AG08395 (cell line): ENCODE measurements around the gene C19orf47.

ENCODE experiments used
- DNase-seq: peaks from one replicate; pipeline ENCODE4 v3.0.0; 2012; ENCODE audit warnings: mixed read lengths, low spot score

C19orf47 gene

GRCh38 chr19:40348125-40348913 is at the start of gene C19orf47, which contains the start of gene PLD3:
C19orf47 (minus strand) TSS chr19:40348397; CDS start chr19:40341857, 6,540 bp downstream.
PLD3 (plus strand) TSS chr19:40348695; CDS start chr19:40366484, 17,789 bp downstream.
- peak; percentile 100 for DNase-seq

DNA sequence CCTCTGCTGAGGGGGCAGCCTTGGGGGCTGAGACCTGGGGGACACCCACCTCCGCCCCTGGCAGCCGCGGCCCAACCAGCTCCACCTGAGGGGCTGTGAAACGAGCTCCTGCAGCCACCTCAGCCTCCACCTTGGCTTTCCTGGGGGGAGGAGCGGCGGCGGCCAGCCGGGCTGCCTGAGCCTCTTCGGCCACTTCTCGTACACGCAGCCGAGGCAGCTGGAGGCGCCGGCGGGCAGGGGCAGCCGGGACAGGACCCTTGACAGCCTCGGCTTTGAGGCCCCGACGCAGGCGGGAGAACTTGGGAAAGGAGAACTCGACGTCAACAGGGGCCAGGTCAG is 49.3 kb upstream of the C19orf47 start:
- DNase-seq: no peak

DNA sequence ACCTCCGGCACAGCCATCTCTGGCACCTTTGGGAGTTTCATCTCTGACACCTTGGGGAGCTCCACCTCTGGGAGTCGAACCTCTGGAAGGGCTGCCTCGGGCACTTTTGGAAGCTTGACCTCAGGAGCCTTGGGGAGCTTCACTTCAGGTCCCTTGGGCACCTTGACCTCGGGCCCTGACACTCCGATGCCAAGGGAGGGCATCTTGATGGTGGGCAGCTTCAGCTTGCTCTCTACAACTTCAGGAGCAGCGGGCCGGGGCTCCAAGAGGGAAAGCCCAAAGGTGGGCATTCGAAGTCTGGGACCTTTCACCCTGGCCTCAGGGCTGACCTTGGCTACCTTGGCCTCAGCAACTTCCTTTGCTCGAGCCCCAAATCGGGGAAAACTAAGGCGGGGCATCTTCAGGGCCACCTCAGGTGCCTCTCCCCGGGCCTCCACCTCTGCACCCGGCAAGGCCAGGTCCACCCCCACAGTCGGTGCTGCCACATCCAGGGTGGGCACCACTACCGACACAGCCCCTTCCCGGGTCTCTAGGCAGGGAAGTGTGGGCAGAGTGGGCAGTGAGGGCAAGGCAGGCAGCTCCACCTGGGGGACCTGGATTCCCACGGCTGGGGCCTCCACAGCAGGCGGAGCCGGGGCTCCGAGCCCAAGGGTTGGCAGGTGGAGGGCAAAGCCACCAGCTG is 48.8 kb upstream of the C19orf47 start:
- no peak for DNase-seq

DNA sequence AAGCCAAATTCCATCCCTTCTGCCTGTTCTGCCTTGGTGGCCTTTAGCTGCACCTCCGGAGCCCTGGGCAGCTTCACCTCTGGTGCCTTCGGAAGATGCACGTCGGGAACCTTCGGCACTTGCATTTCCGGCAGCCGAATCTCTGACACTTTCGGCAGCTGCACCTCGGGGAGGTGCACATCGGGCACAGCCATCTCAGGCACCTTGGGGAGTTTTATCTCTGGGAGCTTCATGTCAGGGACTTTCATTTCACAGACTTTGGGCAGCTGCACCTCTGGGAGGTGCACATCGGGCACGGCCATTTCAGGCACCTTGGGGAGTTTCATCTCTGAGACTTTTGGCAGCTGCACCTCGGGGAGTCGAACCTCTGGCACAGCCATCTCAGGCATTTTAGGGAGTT is 47.8 kb upstream of the C19orf47 start:
- no peak for DNase-seq

GRCh38 chr19:40394816-40395210 is 46.6 kb upstream of the C19orf47 start:
- DNase-seq: no peak

DNA sequence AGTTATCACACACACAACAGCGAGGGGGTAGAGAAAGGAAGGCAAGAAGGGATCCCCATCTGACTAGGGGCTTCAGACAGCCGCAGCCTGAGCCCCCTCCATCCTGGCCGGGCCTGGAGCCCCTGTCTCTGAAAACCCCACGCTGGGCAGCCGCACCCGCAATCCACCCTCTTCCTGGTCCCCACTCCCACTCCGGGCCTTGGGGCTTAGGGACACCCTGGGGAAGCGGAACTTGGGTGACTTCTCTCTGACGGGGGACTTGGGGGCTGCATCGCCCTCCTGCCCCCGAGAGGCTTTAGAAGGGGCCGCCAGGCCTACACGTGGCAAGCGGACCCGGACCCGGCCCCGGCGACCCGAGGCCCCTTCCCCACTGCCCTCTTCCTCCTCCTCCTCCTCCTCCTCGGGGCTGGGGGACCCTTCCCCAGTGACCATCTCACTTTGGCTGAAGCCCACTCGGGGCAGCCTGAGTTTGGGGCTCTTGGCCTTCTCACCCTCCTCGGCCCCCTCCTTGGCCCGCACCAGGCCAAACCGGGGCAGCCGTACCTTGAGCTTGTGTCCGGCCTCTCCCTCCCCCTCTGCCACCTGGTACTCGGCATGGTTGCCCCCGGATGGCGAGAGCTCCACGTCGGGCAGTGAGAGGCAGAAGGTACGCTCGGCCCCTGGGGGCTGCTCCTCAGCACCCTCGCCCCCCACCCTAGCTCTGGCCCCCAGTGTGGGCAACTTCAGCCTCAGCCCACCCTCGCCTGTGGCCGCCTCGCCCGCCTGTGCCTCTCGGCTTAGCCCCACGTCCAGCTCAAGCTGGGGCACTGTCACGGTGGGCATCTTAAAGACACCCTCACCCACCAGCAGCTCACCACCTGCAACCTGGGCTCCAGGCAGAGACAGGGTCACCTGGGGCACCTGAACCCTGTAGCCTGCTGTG is 46.0 kb upstream of the C19orf47 start:
- no peak for DNase-seq

GRCh38 chr19:40392894-40393517 is 44.8 kb upstream of the C19orf47 start:
- no peak for DNase-seq

DNA sequence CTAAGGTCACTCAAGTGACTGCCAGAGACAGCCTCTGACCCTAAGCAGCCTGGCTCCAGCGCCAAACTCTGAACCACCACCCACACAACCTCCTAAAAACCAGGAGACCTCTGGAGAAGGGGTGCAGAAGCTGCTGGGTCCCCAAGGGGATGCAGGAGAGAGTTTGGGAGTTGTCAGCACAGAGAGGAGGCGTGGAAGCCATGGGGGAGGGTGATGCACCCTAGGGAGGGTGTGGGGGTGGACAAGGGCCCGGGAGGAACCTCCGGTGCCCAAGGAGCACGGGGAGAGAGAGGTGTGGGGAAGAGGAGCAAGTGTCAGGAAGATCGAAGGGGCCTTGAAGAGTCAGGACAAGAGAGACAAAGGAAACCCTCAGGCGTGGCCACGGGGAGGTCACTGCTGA is 43.9 kb upstream of the C19orf47 start:
- DNase-seq: no peak

DNA sequence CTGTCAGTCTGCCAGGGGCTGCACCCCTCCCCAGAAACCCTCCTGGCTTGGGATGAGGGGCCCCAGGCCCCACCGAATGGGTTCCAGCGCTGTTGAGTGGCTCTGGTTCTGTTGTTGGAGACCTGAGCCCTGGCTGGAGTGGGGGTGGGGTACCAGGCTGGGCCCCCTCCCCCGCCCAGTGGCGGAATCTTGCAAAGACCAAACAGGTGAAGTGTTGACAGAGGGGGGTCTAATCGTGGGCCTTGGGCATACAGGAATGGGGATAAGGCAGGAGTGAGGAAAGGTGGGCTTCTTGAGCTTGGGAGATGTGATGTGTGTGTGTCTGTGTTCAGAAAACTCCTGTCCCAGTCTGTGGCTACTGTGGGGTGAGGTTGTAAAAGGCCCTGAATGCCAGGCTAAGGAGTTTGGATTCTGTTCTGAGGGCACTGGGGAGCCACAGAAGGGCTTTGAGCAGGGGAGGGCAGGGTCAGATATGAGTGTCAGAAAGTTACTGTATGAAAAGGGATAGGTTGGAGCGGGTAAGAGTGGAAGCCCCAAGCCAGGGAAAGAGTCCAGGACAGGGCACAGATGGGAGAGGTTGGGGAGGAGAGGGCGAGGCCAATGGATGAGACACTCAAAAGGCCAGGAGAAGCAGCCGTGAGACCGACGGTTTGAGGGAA is 42.0 kb upstream of the C19orf47 start, which contains the start of gene HIPK4:
Gene HIPK4 (minus strand): TSS at position 98 of the 659 bp plus-strand sequence. CDS start 279 bp downstream, outside the sequence.
- no peak for DNase-seq

GRCh38 chr19:40389404-40390083 is 41.3 kb upstream of the C19orf47 start:
- DNase-seq: no peak

DNA sequence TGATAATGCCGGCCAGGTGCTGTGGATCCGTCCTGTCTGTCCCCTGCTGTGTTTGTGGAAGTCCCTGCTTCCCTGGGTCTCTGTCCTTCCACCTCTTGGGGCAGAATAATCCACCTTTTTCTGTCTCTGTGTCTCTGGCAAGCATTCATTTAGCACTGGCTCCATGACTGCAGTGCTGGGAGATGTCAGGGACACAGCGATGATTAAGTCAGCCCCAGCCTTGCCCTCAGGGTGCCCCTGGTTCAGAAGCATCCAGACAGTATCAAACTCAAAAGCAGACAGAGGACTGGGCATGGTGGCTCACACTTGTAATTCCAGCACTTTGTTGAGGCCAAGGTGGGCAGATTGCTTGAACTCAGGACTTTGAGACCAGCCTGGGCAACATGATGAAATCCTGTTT is 40.3 kb upstream of the C19orf47 start:
- no peak for DNase-seq

DNA sequence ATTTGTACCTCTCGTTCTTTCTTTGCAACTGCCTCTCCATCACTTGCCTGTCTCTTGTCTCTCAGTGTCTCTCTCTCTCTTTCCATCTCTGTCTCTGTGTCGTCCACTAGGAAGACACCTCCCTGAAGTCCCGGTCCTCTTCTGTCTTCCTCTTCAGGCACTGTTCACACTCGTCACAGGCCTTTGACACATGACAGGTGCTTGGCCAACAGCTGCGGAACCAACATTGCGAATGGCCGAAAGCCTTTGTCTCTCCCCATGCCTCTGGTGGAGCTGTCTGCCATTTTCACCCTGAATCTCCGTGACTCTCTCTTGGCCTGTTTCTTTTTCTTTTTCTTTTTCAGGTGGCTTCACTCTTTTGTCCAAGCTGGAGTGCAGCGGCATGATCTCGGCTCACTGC is 39.0 kb upstream of the C19orf47 start:
- no peak for DNase-seq

DNA sequence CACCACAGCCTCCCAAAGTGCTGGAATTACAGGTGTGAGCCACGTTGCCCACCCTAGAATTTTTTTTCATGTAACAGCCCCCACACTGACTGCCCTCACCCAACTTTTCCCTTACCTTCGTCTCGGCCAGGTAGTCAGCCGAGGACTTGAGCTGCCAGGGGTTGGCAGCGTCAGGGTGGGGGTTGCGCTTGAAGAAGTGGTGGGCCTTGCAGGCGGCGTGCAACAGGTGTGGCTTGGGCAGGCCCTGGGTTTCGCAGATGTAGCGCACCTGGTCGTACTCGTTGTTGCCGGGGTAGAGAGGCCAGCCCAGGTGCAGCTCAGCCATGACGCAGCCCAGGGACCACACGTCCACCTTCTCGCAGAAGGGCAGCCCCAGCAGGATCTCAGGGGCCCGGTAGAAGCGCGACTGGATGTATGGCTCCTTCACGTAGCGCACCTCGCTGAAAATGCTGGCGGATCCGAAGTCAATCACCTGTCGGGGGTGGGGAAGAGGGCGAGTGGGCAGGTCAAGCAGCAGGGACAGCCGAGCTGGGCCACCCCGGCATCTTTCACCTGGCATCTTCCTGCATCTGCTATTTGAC is 35.6 kb upstream of the C19orf47 start:
- DNase-seq: no peak

DNA sequence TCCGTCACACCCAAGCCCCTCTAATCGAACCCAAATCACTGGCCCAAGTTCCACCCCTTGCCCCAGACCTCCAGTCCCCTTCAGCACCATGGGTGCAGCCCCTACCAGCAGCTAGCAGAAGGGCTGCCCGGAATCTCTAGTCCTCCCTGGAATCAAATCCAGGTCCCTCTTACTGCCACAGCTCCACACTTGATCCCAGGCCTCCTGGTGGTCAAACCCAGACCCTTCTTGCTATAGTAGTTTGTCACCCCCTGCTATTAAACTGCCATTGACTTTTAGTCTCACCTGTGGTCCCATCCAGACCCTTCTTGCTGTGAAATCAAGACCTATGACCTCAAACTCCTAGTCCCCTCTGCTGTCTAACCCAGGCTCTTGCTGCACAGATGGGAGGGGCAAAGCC is 33.1 kb upstream of the C19orf47 start:
- DNase-seq: no peak

DNA sequence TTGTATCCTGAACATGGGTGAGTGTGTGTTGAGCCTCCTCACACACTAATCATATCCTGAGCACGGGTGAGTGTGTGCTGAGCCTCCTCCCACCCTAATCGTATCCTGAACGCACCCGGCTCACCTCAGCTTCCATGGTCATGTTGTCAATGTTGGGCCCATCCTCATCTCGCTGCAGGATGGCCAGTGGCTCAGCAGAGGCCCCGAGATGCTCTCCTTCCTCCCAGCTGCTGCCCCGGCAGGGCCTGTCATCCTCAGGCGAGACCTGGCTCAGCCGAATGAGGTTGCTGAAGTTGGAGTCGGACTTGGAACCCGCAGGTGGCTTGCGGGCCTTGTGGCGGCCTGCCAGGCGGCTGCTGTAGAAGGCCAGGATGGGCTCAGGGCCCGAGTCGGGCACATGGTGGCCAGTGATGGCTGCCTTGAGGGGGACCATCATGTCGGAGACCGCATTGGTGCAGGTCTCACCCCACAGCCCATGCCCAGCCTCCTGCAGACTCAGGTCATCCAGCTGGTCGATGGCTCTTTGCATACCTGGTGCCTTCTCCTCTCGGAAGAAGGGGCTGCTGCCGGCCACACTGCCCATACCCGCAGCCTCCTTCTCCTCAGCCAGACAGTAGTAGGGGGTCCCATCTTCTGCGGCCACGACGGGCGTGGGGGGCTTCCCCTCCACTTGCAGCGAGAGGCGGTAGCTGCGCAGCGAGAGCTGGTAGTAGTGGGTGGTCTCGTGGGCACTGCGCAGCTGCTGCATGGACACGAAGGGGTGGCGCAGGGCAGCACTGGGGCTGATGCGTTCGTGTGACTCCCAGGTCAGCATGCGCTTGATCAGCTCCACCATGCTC is 32.2 kb upstream of the C19orf47 start:
- no peak for DNase-seq

DNA sequence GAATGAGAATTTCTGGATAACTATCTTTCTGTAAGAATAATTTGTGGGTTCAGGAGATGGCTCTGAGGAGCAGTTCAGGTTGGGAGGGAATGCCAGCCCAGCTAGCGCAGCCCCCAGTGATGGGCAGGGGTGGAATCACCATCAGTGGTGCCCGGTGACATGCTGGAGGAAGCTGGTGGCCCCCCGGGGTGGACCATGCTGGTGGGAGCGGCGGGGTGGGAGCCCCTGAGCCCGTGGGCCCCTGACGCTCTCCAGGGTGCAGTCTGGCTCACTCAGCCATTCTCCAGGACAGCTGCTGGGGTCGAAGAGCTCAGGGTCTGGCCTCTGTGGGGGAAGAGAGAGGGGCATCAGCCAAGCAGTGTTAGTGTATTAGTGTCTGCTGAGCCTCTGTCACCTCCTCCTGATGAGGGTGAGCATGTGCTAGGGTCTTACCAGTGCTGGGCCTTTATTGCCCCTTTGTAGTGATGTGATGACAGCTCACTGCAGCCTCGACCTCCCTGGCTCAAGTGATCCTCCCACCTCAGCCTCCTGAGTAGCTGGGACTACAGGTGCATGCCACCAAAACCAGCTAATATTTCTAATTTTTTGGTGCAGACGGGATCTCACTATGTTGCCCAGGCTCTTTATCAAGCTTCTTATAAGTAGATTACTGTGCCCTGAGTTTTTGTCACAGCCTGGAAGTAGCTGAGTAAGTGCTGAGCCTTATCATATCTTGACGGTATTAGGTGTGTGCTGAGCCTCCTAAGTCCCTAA is 31.4 kb upstream of the C19orf47 start:
- no peak for DNase-seq

GRCh38 chr19:40378509-40378908 is 30.3 kb upstream of the C19orf47 start:
- no peak for DNase-seq

- DNase-seq: no peak
These were observed 29.7 kb upstream of the C19orf47 start for GRCh38 chr19:40377876-40378385.
